GM12864 (cell line): ENCODE measurements around the gene TAS2R30.
A peak's percentile ranks its signal among the peaks of the same experiment; 100 is the strongest.

ENCODE experiments used
- DNase-seq: peaks from one replicate; pipeline ENCODE4 v3.0.0-alpha.2; 2011; ENCODE audit warnings: low read depth
- H3K4me3 ChIP-seq: 2 replicates; pipeline ENCODE4 v1.5.1; 2011; ENCODE audit warnings: mild to moderate bottlenecking, low read depth, low read length, control low read depth
- TF ChIP-seq, protein P1 (sequence below): IDR thresholded peaks from 2 replicates; pipeline ENCODE4 v1.5.1; 2011; ENCODE audit warnings: low read depth, mild to moderate bottlenecking, moderate library complexity, low read length, control low read depth, inconsistent platforms; ENCODE audit errors: missing control alignments

Gene TAS2R30

DNA sequence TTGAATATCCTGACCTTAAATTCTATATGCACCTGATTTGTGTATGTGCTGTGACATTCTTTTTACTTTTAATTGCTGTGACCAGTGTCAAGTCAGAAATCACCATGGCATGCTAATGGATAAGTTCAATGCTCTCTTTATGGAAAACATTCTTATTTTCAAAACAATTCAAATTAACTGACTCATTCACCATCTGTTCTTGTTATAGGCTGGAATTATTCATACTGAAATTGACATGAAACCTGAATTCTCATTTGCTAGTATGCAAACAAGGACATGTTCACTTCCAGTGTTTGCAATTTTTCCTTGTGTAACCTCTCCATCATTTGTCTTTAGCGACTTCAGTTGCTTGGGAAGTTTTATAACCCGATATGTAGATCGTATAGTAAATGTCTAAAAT, at the start of gene TAS2R30:
TAS2R30 (minus strand) TSS at position 340 of the 400 bp plus-strand sequence. CDS start 400 bp downstream, outside the sequence.
- no peak for DNase-seq
- TF ChIP-seq, protein P1, sequence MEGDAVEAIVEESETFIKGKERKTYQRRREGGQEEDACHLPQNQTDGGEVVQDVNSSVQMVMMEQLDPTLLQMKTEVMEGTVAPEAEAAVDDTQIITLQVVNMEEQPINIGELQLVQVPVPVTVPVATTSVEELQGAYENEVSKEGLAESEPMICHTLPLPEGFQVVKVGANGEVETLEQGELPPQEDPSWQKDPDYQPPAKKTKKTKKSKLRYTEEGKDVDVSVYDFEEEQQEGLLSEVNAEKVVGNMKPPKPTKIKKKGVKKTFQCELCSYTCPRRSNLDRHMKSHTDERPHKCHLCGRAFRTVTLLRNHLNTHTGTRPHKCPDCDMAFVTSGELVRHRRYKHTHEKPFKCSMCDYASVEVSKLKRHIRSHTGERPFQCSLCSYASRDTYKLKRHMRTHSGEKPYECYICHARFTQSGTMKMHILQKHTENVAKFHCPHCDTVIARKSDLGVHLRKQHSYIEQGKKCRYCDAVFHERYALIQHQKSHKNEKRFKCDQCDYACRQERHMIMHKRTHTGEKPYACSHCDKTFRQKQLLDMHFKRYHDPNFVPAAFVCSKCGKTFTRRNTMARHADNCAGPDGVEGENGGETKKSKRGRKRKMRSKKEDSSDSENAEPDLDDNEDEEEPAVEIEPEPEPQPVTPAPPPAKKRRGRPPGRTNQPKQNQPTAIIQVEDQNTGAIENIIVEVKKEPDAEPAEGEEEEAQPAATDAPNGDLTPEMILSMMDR = no peak
- no peak within 1 kb of the TSS for H3K4me3 ChIP-seq

DNA sequence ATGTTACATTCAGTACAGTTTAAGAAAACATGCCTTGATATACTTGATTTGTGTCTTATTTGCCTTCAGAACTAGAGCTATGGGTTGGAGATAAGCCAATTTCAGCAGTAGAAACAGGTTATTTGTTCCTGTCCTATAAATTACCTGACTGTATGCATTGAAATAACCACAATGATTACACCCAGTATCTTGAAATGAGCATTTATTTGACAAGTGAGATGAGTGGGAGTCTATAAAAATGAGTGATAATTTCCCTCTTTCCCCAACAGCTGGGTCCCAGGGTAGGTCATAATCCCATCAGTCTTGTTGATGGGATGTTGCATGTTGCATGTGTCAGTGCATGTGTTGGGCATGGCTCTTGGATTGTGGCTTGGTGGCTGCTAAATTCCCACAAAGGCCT, 48.6 kb upstream of the TAS2R30 start:
- H3K4me3 ChIP-seq = no peak overlapping the region
- TF ChIP-seq, protein P1 = no peak
- no peak for DNase-seq

GRCh38 chr12:11182529-11182928, 48.1 kb upstream of the TAS2R30 start:
- H3K4me3 ChIP-seq = no peak overlapping the region
- TF ChIP-seq, protein P1 = no peak
- no peak for DNase-seq

GRCh38 chr12:11178250-11178649, 43.8 kb upstream of the TAS2R30 start:
- TF ChIP-seq, protein P1 = no peak
- no peak overlapping the region for H3K4me3 ChIP-seq
- DNase-seq = no peak

DNA sequence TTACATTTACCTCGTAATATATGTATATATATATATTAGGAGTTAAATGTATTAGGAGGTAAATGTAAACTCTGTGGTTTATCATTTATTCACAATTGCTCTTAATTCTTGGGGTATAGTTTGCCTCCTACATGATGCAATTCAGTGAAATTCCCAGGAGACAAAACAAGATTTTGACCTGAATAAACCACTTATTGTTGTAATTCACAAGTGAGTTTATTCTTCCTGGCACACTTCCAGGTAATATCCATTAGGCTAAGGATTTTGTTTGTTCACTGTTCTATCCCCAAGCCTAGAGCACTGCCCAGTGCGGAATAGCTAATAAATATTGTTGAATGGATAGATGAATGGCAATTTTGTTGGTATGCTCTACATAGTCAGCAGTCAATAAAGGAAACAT, 39.6 kb upstream of the TAS2R30 start:
- DNase-seq = no peak
- no peak overlapping the region for H3K4me3 ChIP-seq
- TF ChIP-seq, protein P1 = no peak

DNA sequence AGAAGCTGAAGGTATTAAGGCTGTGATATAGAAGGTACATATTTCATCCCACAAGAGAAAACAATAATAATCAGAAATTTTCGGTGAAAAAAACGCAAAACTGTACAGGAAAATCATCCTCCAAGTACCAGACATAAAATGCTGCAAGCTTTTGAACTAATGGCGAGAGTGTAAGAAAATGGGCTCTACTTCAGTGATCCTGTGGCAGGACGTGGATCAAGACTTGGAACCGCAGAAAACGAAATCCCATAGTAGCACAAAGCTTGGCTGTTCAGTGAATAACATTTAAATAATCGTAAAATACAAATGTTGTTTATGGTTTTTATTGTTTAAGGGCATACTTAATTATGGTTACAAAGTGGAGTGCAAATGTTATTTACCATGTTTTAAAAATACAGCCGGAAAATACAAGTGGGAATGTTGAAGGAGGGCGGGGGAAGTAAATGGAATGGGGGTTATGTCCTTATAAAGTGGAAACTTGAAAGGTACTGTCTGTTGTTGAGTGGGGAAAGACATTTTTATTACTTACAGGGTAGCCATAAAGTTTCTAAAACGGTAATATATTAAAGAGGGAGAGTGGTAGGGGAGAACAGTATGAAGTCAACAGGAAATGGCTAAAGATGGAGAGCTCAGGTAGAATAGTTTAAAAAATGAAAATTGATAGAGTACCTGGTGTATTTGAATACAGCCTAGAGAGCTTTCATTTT, 37.7 kb upstream of the TAS2R30 start:
- TF ChIP-seq, protein P1 = no peak
- peak overlapping the region; percentile 92 for H3K4me3 ChIP-seq
- no peak for DNase-seq
